ENCODE measurements around the gene HCFC1R1.

Gene HCFC1R1

DNA sequence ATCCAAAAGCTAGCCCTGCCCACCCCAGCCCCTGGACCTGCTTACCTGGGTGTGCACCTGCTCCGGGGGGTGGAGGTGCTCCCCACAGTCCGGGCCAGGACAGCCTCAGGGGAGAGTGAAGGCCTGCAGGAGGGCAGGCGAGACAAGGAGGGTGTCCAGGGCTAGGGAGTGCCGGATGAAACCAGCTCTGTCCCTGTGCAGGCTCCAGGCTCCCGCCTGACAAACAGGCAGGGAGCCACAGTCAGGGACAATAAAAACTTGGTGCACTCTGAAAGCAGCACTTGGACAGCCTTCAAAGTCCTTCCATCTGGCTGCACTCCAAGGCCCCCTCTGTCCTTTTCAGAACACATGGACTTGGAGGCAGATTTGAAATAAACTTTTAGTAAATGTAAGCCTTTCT lies 50.6 kb downstream of the HCFC1R1 start:
- DNase-seq: no peak

Data from NCI-H1694 treated with DMSO at 0.1 percent for 48 hours (cell line).